Tibial nerve (tissue), 3 donors: ENCODE data around the gene GAL.

Source experiments
- POLR2A ChIP-seq, 2 donors: fragments of 450-650 bp; IDR thresholded peaks; one replicate each; pipeline ENCODE4 v1.6.1; 2017; ENCODE audit warnings: antibody characterized with exemption in 2 of 2, mild to moderate bottlenecking in 2 of 2, moderate library complexity in 2 of 2
- TF ChIP-seq, protein P1 (sequence below), 5 experiments: fragments of 200-600 bp in 3 of 5; fragments of 450-650 bp in 2 of 5; sonication (generic) in 3 of 5; IDR thresholded peaks; one replicate each; pipeline ENCODE4 v1.5.1; 2016 to 2019; ENCODE audit warnings: antibody characterized with exemption in 5 of 5, mild to moderate bottlenecking in 3 of 5, moderate library complexity in 2 of 5

DNA sequence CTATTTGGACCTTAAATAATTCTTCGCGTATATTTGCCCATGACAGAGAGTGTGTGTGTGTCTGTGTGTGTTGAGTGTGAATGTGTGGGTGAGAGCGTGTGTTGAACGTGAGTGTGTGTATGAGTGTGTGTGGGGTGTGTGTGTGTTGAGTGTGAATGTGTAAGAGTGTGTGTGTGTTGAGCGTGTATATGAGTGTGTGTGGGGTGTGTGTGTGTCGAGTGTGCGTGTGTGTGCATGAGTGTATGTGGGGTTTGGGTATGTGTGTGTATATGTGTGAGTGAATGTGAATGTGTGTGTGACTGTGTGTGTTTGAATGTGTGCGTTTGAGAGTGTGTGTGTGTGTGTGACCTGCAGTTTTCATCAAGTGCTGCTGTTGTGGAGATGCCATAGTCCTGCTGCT is 26.8 kb downstream of the GAL start:
- TF ChIP-seq, protein P1, sequence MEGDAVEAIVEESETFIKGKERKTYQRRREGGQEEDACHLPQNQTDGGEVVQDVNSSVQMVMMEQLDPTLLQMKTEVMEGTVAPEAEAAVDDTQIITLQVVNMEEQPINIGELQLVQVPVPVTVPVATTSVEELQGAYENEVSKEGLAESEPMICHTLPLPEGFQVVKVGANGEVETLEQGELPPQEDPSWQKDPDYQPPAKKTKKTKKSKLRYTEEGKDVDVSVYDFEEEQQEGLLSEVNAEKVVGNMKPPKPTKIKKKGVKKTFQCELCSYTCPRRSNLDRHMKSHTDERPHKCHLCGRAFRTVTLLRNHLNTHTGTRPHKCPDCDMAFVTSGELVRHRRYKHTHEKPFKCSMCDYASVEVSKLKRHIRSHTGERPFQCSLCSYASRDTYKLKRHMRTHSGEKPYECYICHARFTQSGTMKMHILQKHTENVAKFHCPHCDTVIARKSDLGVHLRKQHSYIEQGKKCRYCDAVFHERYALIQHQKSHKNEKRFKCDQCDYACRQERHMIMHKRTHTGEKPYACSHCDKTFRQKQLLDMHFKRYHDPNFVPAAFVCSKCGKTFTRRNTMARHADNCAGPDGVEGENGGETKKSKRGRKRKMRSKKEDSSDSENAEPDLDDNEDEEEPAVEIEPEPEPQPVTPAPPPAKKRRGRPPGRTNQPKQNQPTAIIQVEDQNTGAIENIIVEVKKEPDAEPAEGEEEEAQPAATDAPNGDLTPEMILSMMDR (IDR thresholded peaks at IDR 0.05), result no peak
- TF ChIP-seq POLR2A (IDR thresholded peaks at IDR 0.05), result no peak
